Erythroblast (primary cell): ENCODE results near the gene WNT11.

Source experiments
- GATA1 ChIP-seq: IDR thresholded peaks from 2 replicates; pipeline ENCODE4 v1.6.1; 2011; ENCODE audit warnings: low read depth, mild to moderate bottlenecking, control low read depth, low read length, moderate library complexity
- POLR2A ChIP-seq: IDR thresholded peaks from 2 replicates; pipeline ENCODE4 v1.6.1; 2011; ENCODE audit warnings: mild to moderate bottlenecking, low read length

DNA sequence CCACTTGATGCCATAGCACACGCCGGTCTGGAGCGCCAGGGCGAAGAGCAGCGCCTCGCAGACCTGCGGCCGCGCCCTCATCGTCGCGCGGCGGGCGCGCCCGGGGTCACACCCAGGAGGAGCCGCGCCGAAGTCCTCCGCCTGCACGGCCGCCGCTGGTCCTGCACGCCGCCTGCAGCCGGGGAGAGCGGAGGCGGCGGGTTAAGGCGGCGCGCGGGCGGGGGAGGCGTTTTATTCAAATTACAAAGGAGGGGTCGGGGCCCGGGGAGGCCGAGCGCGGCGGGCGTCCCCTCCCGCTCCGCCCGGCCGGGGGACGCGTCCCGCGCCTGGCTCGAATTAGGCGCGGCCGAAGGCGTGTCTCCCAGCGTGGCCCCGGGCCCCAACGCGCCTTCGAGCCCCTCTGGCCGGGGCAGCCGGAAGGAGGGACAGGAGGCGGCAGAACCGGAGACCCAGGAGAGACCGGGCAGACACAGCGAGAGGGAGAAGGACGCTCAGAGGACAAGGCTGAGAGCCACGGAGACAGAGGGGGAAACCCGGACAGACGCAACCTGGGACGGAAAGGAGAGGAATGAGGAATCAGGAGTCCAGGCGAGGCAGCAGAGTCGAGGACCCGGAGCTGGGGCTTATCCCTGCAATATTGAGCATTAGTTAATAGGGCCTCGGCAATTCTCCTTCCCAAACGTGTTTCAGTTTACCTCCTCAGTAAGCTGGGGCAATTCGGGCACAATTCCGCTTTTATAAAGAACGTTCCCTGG lies at the start of gene WNT11:
- TF ChIP-seq POLR2A (no peak), GATA1 (no peak)
